HG02588 (cell line): Measurements from ENCODE around the gene ASAP2.
"Not testable (repeated sequence)": the region's sequence is repeated elsewhere in the genome, so short reads cannot be mapped to it uniquely, and the experiment has no call there.

Source experiments
- ATAC-seq: cut with Tn5 transposase; IDR thresholded peaks from one replicate; pipeline ENCODE4 v1.9.1; 2021; ENCODE audit warnings: mild to moderate bottlenecking, moderate library complexity; ENCODE audit not compliant: unreplicated experiment

Gene ASAP2

GRCh38 chr2:9250091-9250490, 43.5 kb downstream of the ASAP2 start:
- ATAC-seq, result no peak

DNA sequence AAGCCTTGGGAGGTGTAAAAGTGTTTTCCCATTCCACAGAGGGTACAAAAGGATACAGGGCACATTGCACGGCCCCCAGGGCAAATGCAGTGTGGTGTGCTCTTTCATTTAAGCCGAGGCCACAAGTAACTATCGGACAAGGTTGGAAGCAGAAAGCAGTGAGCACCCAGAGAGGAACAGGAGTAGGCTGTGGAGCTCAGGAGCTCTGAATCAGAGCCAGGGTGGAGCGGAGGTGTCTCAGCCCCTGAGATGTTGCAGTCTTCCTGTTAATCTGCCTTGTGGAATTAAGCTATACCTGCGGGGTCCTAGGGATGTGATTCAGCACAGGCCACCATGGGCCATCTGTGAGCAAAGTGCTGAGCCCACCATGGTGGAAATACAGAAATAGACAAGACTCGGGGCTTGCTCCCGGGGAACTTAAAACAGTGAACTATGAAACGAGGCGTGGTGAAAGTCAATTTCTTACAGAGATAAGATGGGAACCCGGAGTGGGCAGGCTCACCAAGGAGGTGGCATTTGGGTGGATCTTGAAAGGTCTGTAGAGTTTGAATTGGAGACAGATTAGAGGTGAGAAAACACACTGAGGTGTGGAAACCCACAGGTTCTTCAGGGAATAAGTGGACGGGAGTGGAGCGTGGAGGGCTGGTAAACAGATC, 44.0 kb downstream of the ASAP2 start:
- no peak for ATAC-seq

GRCh38 chr2:9251154-9252001, 44.8 kb downstream of the ASAP2 start:
- ATAC-seq, result no peak

DNA sequence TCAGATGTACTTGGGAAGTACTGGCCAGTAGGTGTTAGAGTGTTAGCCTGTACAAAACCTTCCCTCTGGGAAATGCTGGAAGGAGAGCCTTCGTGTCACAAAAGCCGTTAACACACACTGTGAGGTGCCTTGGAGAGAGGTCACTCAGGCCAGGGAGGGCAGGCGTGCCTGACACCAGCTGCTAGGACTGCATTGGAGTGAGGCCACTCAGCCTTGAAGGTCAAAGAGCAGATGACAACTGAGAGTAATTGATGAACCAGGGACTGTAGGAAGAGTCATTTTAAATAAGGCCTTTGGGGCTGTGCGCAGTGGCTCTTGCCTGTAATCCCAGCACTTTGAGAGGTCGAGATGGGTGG, 45.4 kb downstream of the ASAP2 start:
- no peak for ATAC-seq

GRCh38 chr2:9255416-9255815, 48.8 kb downstream of the ASAP2 start:
- no peak for ATAC-seq

- no peak for ATAC-seq
Measured at GRCh38 chr2:9256147-9256546, 49.5 kb downstream of the ASAP2 start.

DNA sequence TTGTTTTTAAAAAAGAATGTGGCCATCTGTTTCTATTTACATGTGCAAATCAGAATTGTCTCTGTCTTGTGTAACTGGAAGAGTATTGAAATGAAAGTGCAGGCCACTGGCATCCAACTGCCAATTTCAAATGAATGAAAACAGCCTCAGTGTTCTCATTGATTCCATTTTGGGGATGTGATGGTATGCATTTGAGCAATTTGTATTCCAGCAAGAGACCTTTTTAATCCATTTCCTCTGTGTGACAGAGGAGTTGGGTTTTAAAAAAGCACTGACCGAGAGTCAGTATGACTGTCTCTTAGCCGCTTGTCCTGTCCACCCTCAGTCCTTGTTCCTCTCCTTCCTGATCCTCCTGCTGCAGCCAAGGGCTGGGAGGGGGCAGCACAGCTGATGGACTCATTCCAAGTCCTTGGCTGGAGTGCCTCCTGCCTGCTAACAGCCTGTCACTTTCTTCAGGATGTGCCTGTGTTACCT, 50.0 kb downstream of the ASAP2 start:
- ATAC-seq, result no peak

- no peak for ATAC-seq
Measured at GRCh38 chr2:9258501-9258900, 51.9 kb downstream of the ASAP2 start.

GRCh38 chr2:9258953-9259399, 52.4 kb downstream of the ASAP2 start:
- ATAC-seq, result no peak

GRCh38 chr2:9260464-9260918, 53.9 kb downstream of the ASAP2 start:
- no peak for ATAC-seq

DNA sequence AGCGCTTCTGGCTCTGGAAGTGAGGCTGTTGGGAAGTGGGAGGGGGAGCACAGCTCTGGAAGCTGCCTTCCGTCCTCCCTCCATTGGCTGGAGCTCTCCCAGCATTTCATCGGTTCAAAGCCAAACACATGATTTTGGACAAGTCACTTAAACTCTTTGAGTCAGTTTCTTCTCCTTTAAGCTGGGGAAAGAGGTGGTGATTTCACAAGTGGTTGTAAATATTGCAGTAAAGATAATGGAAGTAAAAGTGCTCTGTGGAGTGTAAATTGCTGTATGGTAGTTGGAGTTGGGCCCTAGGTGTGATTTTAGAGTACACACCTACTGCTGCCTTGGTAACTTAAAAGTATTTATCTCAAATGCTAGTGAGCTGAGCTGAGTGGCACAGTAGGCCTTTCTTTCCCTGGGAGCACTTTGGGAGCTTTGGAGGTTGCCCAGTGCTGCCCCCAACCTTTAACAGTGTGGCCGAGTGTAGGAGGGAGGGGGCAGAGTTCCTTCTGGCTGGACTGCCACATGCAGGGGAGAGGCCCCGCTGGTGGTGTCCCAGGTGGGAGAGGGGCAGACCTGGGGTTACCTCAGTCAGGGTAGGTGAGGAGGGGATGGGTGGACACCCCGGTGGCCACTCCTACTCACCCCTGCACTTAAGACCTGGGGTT, 54.7 kb downstream of the ASAP2 start:
- no peak for ATAC-seq

DNA sequence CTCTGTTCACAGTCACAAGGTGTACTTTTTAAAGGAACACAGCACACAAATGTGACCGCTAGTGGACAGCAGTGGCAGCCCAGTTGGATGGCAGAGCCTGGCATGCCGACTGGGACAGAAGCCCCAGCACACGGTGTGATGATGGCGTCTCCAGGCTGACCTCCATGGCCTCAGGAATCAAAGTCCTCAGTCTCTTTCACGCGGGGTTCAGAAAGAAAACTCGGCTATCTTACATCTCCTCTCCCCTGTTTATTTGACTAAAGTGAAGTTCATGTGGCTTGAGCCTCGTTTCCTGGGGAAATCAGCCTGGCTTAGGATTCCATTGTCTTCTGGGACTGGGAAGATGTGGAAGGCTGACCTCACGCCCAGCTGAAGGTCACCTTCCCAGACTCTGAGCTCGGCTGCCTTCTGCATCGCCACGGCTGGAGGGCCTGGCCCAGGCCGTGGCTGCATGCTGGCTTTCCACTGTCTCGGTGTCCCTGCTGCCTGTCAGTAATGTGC, 56.1 kb downstream of the ASAP2 start:
- no peak for ATAC-seq

- ATAC-seq, result no peak
Measured at GRCh38 chr2:9263428-9263827, 56.8 kb downstream of the ASAP2 start.

DNA sequence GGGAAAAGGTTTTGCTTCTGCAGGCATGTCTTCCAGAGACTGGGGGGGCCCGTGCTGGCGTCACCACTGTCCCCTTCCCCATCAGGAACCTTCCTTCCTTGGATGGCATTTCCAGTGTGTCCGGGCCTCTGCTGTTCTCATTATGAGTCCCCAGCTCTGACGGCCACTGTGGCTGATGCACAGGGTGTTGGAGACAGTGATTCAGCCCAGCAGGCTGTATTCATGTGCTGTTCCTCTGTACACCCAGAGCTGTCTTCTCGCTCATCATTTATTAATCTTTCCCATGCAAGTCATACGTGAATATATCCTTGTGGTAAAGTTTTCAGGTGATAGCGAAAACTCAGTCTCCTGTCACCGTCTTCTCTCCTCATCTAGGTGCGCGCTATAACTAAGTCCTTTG, 57.7 kb downstream of the ASAP2 start:
- ATAC-seq, result no peak

DNA sequence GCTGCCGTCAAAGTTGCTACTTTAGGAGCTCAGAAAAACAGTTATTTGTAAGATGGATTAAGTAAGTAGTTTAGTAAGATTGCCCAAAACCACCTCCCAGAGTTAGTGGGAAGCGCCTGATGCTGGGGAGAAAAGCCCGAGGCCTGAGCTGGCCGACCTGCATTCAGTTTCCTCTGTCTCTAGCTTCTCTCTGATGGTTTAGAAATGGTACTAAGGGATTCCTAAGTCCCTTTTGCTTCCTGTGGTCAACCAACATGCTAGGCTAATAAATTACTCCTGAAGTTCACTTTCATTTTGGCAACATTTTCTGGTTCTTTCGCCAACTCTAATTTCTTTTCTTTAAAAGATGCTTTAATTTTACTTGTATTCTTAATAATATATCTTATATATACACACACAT, 60.1 kb downstream of the ASAP2 start:
- no peak for ATAC-seq

DNA sequence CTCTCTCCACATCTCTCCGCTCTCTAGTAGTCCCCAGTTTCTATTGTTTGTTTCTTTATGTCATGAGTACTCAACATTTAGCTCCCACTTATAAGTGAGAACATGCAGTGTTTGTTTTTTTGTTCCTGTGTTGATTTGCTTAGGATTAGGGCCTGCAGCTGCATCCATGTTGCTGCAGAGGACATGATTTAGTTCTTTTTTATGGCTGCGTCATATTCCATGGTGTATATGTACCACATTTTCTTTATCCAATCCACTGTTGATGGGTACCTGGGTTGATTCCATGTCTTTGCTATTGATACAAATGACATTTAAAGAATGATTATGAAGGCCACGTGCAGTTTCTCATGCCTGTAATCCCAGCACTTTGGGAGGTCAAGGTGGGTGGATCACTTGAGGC, 60.7 kb downstream of the ASAP2 start:
- ATAC-seq, result not testable (repeated sequence)

DNA sequence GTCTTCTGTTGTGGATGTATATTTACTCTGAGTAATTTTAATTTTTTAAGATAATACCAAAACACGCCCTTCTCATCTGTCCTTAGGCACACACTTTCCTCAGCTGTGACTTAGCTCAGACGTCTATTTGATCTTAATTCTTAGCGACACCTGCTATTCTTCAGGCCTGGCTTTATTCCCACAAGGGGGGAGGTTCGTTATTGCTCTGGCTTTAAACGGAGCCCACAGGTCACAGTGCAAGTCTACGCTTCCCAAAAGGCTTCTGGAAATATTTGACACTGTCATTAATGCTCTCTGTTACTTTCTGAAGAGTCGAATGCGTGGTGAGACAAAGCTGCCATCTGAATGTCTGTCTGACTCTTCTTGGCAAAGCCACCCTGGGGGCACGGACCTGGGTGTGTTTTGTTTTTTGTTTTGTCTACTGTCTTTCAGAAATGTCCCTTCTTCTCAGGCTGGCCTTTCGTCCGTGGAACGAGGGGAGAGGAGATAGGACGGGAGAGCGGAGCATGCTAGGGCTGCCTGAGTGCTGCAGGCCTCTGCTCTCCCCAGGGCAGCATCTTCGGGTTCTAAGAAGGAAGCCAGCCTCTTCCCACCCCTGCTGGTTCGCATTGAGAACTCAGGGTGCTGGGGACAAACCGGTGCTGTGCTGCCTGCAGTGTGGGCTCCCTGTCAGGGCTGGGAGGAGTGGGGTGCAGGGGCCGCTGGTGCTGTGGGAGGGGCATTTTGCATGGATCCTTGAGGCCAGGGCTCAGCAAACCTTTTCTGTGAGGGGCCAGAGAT, 61.9 kb downstream of the ASAP2 start:
- ATAC-seq, result no peak

- no peak for ATAC-seq
Measured at GRCh38 chr2:9269295-9269694, 62.7 kb downstream of the ASAP2 start.

- no peak for ATAC-seq
Measured at GRCh38 chr2:9269695-9270360, 63.2 kb downstream of the ASAP2 start.

GRCh38 chr2:9271091-9271490, 64.5 kb downstream of the ASAP2 start:
- no peak for ATAC-seq
